ENCODE results near the gene CADM1. TPM values are rescaled to one million over a fixed set of nuclear protein-coding genes. Genes with fewer than 3 reads are reported as not detected.

CADM1 gene
- total and polyA plus RNA-seq, 2 donors (not counting 3 experiments of a cell fraction or from before 2014, with no cell fraction given), result 0.52 to 2.6 TPM

GRCh38 chr11:115208808-115209259, 295.4 kb downstream of the CADM1 start:
- FAIRE-seq (no peak), DNase-seq (ENCODE audit: low read depth, low spot score) (no peak)
- intact Hi-C loops (cut with micrococcal nuclease) (no loop called here), dilution Hi-C loops (cut with MboI; ENCODE audit: extremely low pct_ligation_motif_present, low sequenced_read_pairs) (no loop called here)
- Histone ChIP-seq H3K27me3 (ENCODE audit: control insufficient read depth in 2 of 2, insufficient read depth in 2 of 2, low read length in 2 of 2) (no peaks in the 10 kb centered on the region), H3K79me2 (ENCODE audit: control insufficient read depth, insufficient read depth, low read length) (no peaks in the 10 kb centered on the region), H3K36me3 (ENCODE audit: control insufficient read depth in 2 of 2, extremely low read depth in 1 of 2, insufficient read depth in 2 of 2, low read length in 2 of 2) (no peaks in the 10 kb centered on the region), H4K20me1 (replicated peaks; ENCODE audit: control insufficient read depth, extremely low read depth, insufficient read depth, low read length) (no peaks in the 10 kb centered on the region), H3K9me3 (replicated peaks; ENCODE audit: control insufficient read depth, insufficient read depth, low read length) (no peaks in the 10 kb centered on the region), H3K4me1 (ENCODE audit: control insufficient read depth, extremely low read depth, insufficient read depth, low read length) (no peaks in the 10 kb centered on the region), H3K9me1 (replicated peaks; ENCODE audit: control insufficient read depth, extremely low read depth, insufficient read depth, low read length) (no peaks in the 10 kb centered on the region), H2AFZ (ENCODE audit: low read depth, low read length) (no peak overlapping the region), H3K4me3 (replicated peaks in 1 of 3; ENCODE audit: insufficient read depth in 1 of 3, low read depth in 1 of 3, low read length in 3 of 3) (no peak overlapping the region), H3K27ac (ENCODE audit: insufficient read depth, low read depth, low read length) (no peak overlapping the region), H3K9ac (replicated peaks; ENCODE audit: extremely low read depth, insufficient read depth, low read length) (no peak overlapping the region), H3K4me2 (ENCODE audit: insufficient read depth, low read length) (no peak overlapping the region)
- POLR2A ChIA-PET, result no interaction called here
- no TSS peak for BruUV-seq (replicated peaks)
- CTCF ChIA-PET, result no interaction called here
- no peak for TF ChIP-seq JUN (IDR thresholded peaks at IDR 0.05; ENCODE audit: borderline replicate concordance, insufficient read depth, insufficient read length, low read depth)
- TF ChIP-seq POLR2A (IDR thresholded peaks at IDR 0.05; ENCODE audit: low read depth, low read length), result no peak
- no peak for TF ChIP-seq CTCF (IDR thresholded peaks at IDR 0.05; ENCODE audit: extremely low read depth in 1 of 2, insufficient read depth in 1 of 2, low read depth in 1 of 2, low read length in 2 of 2)
- TF ChIP-seq FOS (IDR thresholded peaks at IDR 0.05; ENCODE audit: borderline replicate concordance, insufficient read depth, low read length), result no peak
- no peak for TF ChIP-seq EZH2 (IDR thresholded peaks at IDR 0.05; ENCODE audit: borderline replicate concordance, low read depth, low read length, severe bottlenecking)
- TF ChIP-seq MYC (IDR thresholded peaks at IDR 0.05; ENCODE audit: low read depth, low read length), result no peak
- TF ChIP-seq MAX (IDR thresholded peaks at IDR 0.05; ENCODE audit: insufficient read depth, insufficient read length), result no peak
- no peak for TF ChIP-seq POLR2AphosphoS5 (IDR thresholded peaks at IDR 0.05; ENCODE audit: insufficient read depth, low read depth, low read length)
- no peak for TF ChIP-seq GATA2 (IDR thresholded peaks at IDR 0.05; ENCODE audit: insufficient read depth, insufficient read length, low read depth, low read length)
